RWPE2 (cell line): ENCODE data around the gene PCDHGA1.
"Not testable (repeated sequence)": the region's sequence is repeated elsewhere in the genome, so short reads cannot be mapped to it uniquely, and the experiment has no call there.

Experiments
- ATAC-seq: fragments of 200-7000 bp; cut with Tn5 transposase; 3 replicates; pipeline ENCODE4 v1.9.1; 2021; ENCODE audit warnings: low read depth
- DNase-seq: peaks from one replicate; pipeline ENCODE4 v3.0.0-alpha.2; 2020; ENCODE audit warnings: low spot score
- H3K27ac ChIP-seq: fragments of 450-650 bp; 2 replicates; pipeline ENCODE4 v1.5.1; 2017; ENCODE audit warnings: mild to moderate bottlenecking; ENCODE audit not compliant: poor library complexity, severe bottlenecking
- H3K27me3 ChIP-seq: fragments of 250-450 bp; sonication (Bioruptor Pico); 2 replicates; pipeline ENCODE4 v1.5.1; 2021; ENCODE audit warnings: mild to moderate bottlenecking, moderate library complexity; ENCODE audit not compliant: insufficient read depth, poor library complexity, severe bottlenecking
- H3K36me3 ChIP-seq: fragments of 250-450 bp; sonication (Bioruptor Pico); 2 replicates; pipeline ENCODE4 v1.5.1; 2020; ENCODE audit warnings: low read depth, mild to moderate bottlenecking, moderate library complexity
- H3K4me1 ChIP-seq: fragments of 250-450 bp; sonication (Bioruptor Pico); 2 replicates; pipeline ENCODE4 v1.5.1; 2021; ENCODE audit warnings: mild to moderate bottlenecking, moderate library complexity; ENCODE audit not compliant: insufficient read depth, poor library complexity, severe bottlenecking
- H3K4me3 ChIP-seq: fragments of 250-450 bp; sonication (Bioruptor Pico); 2 replicates; pipeline ENCODE4 v1.5.1; 2021; ENCODE audit warnings: mild to moderate bottlenecking, moderate library complexity; ENCODE audit not compliant: severe bottlenecking
- H3K9me3 ChIP-seq: fragments of 250-450 bp; sonication (Bioruptor Pico); 2 replicates; pipeline ENCODE4 v1.5.1; 2021; ENCODE audit warnings: mild to moderate bottlenecking, moderate library complexity; ENCODE audit not compliant: severe bottlenecking
- CTCF ChIP-seq: fragments of 450-650 bp; IDR thresholded peaks from one replicate; pipeline ENCODE4 v1.5.1; 2017; ENCODE audit warnings: mild to moderate bottlenecking, moderate library complexity; ENCODE audit not compliant: poor library complexity, severe bottlenecking

The PCDHGA1 gene

GRCh38 chr5:141342773-141343172 is 12.5 kb downstream of the PCDHGA1 start:
- DNase-seq (no peak), ATAC-seq (no peak)
- Histone ChIP-seq H3K4me1 (no peaks in the 10 kb centered on the region), H3K27ac (no peak overlapping the region), H3K27me3 (peaks cover 83% of the 10 kb centered on the region), H3K36me3 (no peaks in the 10 kb centered on the region), H3K4me3 (no peak overlapping the region), H3K9me3 (peaks cover 7% of the 10 kb centered on the region)
- TF ChIP-seq CTCF: no peak

GRCh38 chr5:141343242-141343952 is 13.1 kb downstream of the PCDHGA1 start, which contains the start of gene PCDHGA3:
PCDHGA3 (plus strand) TSS chr5:141343829; CDS start chr5:141344034, 205 bp downstream.
- H3K9me3 ChIP-seq: peaks cover 7% of the 10 kb centered on the region
- peak within 1 kb of the TSS; percentile 5 for H3K4me3 ChIP-seq
- no peaks in the 10 kb centered on the region for H3K4me1 ChIP-seq
- ATAC-seq: no peak
- peak; percentile 49 for TF ChIP-seq CTCF
- no peak within 1 kb of the TSS for H3K27ac ChIP-seq
- H3K36me3 ChIP-seq: no peaks in the 10 kb centered on the region
- DNase-seq: no peak
- H3K27me3 ChIP-seq: peaks cover 80% of the 10 kb centered on the region

GRCh38 chr5:141343953-141344463 is 13.7 kb downstream of the PCDHGA1 start:
- DNase-seq: no peak

GRCh38 chr5:141345327-141345726 is 15.0 kb downstream of the PCDHGA1 start:
- no peak overlapping the region for H3K4me3 ChIP-seq
- no peaks in the 10 kb centered on the region for H3K36me3 ChIP-seq
- ATAC-seq (no peak), DNase-seq (no peak)
- H3K27me3 ChIP-seq: peaks cover 80% of the 10 kb centered on the region
- H3K9me3 ChIP-seq: no peaks in the 10 kb centered on the region
- no peak for TF ChIP-seq CTCF
- H3K27ac ChIP-seq: no peak overlapping the region
- H3K4me1 ChIP-seq: no peaks in the 10 kb centered on the region

More at GRCh38 chr5:141343953-141344463, 13.7 kb downstream of the PCDHGA1 start:
- Histone ChIP-seq H3K4me3 (peak overlapping the region; percentile 5), H3K36me3 (no peaks in the 10 kb centered on the region), H3K9me3 (peaks cover 7% of the 10 kb centered on the region), H3K4me1 (no peaks in the 10 kb centered on the region), H3K27me3 (peaks cover 80% of the 10 kb centered on the region), H3K27ac (no peak overlapping the region)
- no peak for ATAC-seq
- peak; percentile 31 for TF ChIP-seq CTCF

GRCh38 chr5:141346017-141346416 is 15.7 kb downstream of the PCDHGA1 start:
- H3K36me3 ChIP-seq, H3K27ac ChIP-seq, H3K9me3 ChIP-seq, ATAC-seq, H3K4me1 ChIP-seq, DNase-seq, H3K4me3 ChIP-seq: not testable (repeated sequence)
- peaks cover 81% of the 10 kb centered on the region for H3K27me3 ChIP-seq
